Epithelial cell of prostate (primary cell): ENCODE data around the gene CGGBP1.
"Not testable (repeated sequence)": the region's sequence is repeated elsewhere in the genome, so short reads cannot be mapped to it uniquely, and the experiment has no call there.

Source experiments
- DNase-seq: peaks from one replicate; pipeline ENCODE4 v3.0.0-alpha.2; 2011; ENCODE audit warnings: low read depth, low spot score
- H3K27ac ChIP-seq: fragments of 450-650 bp; 2 replicates; pipeline ENCODE4 v1.5.1; 2017; ENCODE audit warnings: mild to moderate bottlenecking

CGGBP1 gene

DNA sequence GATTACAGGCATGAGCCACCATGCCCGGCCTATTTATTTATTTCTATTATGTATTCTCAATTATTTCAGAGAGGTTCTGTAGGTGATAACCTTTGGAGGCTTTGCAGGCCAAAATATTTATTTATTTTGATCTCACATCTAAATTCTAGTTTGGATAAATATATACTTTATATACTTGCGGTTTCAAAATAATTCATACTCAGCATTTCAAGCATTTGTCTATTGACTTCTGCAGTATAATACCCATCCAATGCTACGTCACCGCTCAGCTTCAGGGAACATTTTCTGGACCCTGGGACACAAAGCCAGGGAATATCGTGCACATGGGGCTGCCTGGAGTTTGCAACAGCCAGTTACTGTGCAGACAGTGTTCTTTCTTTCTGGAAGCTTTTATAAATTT, 22.6 kb downstream of the CGGBP1 start:
- no peak overlapping the region for H3K27ac ChIP-seq
- DNase-seq: no peak

DNA sequence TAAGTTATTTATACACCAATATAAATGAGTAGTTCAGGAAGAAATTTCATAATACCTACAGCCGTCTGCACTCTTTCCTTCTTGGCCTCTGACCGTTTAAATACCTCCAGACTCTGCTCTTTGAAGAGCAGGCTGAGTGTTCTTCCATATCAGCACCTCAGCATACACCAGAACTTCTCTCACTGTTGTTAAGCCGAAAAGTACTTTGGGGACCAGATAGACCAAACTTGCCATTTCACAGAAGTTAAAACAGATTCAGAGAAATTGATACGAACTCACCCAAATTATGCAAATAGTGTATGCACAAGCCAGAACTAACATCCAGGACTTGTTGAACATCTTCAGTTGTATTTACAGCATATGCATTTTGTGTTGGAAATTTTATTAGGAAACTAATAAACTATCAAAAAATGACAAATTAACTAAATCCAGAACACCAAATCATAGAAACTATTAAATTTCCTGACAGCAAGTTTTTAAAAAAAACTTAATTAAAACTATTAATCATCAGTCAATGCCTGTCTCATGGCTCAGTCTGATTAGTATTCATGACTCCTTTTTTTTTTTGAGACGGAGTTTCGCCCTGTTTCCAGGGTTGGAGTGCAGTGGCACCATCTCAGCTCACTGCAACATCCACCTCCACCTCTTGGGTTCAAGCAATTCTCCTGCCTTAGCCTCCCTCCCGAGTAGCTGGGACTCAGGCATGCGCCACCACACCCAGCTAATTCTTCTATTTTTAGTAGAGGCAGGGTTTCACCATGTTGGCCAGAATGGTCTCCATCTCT, 24.1 kb downstream of the CGGBP1 start:
- H3K27ac ChIP-seq: no peak overlapping the region
- no peak for DNase-seq

DNA sequence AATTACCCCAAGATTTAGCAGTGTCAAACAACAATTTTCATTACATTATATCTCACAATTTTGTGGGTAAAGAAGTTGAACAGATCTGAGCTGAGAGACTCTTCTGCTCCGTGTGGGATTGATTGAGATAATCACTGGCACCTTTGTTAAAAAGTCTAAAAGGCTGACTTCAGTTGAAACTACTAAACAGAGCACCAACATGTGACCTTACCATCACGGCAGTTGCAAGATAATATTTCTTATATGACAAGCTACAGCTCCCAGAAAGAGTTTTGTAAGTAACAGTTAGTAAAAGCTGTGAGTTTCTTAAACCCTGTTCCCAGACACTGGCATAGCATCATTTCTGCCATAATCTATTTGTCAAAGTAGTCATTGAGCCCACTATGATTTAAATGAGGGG, 25.0 kb downstream of the CGGBP1 start:
- DNase-seq: no peak

DNA sequence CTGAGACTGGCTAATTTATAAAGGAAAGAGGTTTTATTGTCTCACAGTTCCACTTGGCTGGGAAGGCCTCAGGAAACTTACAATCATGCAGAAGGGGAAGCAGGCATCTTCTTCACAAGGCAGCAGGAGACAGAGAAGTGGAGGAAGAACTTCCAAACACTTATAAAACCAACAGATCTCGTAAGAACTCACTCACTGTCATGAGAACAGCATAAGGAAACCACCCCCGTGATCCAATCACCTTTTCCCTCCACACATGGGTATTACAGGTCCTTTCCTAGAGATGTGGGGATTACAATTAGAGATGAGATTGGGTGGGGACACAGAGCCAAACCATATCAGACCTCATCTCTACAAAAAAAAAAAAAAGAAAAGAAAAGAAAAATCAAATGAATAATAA, 25.7 kb downstream of the CGGBP1 start:
- DNase-seq: no peak
- no peak overlapping the region for H3K27ac ChIP-seq

More for the DNA sequence above, 25.0 kb downstream of the CGGBP1 start:
- H3K27ac ChIP-seq: no peak overlapping the region

DNA sequence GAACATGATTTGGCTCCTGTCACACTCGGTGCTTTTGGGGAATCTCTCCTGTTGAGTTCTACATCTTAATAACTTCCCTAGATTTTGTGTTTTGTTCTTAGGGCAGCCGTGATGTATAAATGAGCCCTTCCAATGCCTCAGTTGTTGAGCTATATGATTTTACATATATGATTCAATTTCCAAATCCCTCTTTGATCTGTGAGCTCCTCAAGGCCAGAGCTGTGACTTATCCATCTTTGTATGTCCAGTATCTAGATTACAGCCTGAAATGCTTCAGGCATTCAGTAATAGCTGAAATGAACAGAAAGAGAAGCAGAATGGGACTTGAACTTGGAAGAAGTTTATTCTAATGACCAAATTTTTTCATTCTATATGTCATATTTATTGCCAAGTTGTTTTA, 26.6 kb downstream of the CGGBP1 start:
- no peak overlapping the region for H3K27ac ChIP-seq
- no peak for DNase-seq

DNA sequence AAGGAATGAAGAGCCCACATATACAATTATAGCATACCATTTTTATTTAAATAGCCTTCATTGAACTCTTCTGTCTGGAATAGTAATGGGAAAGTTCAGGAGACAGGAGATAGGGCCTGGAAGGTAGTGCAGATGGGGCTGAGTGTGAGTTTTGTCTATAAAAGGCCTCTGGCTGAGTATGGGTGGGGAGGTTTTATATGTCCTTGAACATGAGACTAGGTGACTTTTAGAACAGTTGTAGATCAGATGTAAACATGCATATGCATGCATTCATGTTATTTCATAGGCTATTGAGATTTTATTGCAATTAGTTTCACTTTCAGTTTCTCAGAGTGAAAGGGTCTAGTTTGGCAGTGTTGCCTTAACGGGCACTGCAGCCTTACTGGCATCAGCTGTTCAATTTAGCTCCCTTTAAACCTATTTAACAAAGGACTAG, 27.1 kb downstream of the CGGBP1 start:
- H3K27ac ChIP-seq: no peak overlapping the region
- DNase-seq: no peak

DNA sequence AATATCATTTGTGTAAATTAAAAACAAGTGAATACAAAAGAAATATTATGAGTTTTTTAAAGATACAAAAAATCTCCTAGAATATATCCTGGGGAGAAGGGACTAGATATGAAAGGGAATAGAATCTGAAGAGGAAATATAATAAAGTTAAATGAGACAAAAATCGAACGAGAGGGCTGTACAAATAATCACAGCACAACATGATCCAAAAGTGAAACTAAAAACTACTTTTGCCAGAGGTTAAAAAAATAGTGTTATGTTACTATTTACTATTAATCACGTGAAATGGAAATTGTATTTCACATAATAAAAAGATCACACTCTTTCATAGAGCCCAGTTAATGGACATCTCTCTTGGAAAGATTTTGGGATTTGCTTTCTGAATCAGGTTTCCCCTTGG, 28.6 kb downstream of the CGGBP1 start:
- H3K27ac ChIP-seq: no peak overlapping the region
- DNase-seq: no peak

DNA sequence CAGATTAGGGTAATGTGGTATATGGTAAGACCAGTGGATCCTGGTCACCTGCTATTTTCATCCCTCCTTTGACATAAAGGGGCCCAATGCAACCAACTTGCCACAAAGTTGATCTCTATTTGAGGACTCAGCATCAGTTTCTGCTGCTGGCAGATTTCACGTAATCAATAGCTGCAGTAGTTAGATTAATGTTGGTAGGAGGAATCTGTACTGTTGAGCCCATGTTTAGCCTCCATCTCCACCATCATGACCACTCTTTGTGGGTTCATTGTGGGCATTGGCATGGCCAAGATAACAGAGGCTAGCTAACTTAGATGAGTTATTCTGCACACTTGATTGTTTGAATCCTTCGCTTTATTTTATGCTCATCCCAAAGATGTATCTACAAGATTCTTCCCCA, 29.9 kb downstream of the CGGBP1 start:
- no peak overlapping the region for H3K27ac ChIP-seq
- DNase-seq: no peak

DNA sequence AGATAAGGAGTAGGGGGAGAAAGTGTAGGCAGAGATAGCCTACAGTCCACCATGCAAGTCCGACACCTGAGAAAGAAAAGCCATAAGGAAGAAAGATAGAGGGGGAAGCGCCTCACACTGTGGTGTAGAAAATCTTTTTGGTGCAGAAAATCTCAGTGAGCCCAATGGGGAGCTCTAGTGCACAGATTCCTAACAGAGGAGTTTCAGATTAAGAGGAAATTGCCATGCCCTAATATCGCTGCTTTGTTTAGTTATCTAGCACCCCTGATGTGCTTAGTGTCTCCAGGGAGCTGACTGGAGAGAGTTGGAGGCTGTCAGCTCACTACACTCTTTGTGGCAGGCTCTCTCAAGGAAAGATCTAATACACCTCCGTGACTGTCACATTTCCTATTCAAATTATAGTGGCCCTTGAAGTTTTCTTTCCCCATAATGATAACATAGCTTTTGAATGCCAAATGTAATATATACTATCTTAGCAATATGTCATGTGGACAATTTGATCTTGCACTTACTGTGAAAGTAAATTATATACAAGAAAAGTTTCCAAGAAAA, 33.7 kb downstream of the CGGBP1 start:
- DNase-seq: no peak
- H3K27ac ChIP-seq: no peak overlapping the region

DNA sequence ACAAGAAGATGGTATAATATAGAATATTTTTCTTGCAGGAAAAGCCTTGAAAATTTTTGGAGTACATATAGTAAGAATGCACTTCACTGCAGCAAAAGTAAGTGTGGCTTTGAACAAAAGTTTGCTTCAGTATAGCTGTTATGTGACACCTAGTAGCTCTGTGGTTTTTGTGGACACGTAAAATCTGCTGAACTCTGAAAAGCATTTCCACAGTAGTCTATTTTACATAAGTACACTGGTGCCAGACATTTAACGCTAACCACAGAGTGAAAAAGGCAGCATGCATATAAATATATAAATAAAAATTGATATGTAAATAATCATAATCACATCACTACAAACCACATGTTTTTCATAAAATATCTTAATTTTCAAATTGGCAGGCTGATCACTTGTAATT, 39.8 kb downstream of the CGGBP1 start:
- H3K27ac ChIP-seq: no peak overlapping the region

DNA sequence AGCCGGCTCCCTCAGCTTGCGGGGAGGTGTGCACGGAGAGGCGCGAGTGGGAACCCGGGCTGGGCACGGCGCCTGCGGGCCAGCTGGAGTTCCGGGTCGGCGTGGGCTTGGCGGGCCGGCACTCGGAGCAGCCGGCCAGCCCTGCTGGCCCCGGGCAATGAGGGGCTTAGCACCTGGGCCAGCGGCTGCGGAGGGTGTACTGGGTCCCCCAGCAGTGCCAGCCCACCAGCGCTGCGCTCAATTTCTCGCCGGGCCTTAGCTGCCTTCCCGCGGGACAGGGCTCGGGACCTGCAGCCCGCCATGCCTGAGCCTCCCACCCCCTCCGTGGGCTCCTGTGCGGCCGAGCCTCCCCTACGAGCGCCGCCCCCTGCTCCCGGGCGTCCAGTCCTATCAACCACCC, 43.1 kb downstream of the CGGBP1 start:
- DNase-seq, H3K27ac ChIP-seq: not testable (repeated sequence)

More for the DNA sequence above, 39.8 kb downstream of the CGGBP1 start:
- DNase-seq: no peak

DNA sequence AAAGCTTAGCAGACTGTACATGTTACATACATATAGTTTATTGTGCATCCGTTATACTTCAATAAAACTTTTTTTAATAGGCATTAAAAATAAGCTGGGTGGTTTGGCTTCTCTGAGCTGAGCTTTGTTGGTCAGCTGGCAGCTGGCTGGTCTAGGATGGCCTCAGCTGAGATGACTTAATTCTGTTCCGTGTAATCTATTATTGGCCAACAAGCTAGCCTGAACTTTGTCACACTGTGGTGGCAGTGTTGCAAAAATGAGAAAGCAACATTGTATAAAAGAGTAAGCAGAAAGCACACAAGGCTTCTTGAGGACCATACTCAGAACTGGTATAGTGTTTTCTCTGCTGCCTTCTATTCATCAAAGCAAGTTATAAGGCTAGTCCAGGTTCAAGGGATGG, 45.2 kb downstream of the CGGBP1 start:
- DNase-seq: no peak

DNA sequence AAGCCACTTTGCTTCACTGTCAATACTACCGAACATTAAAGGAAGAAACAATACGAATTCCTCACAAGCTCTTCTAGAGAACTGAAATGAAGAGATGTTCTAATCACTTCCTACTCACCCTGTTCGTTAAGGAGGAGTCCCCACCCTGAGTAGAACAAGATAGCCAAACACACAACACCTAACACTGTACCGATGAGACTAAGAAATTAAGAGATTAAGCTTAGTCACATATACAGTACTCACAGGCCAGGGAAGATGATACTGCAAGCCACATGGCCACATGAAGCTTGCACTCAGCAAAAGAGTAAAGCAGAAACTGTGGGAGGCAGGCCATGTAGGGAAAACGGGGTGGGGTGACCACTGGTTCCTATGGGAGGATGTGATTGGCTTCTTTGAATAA, 48.0 kb downstream of the CGGBP1 start:
- no peak for DNase-seq
- H3K27ac ChIP-seq: no peak overlapping the region

More for the DNA sequence above, 45.2 kb downstream of the CGGBP1 start:
- H3K27ac ChIP-seq: no peak overlapping the region

DNA sequence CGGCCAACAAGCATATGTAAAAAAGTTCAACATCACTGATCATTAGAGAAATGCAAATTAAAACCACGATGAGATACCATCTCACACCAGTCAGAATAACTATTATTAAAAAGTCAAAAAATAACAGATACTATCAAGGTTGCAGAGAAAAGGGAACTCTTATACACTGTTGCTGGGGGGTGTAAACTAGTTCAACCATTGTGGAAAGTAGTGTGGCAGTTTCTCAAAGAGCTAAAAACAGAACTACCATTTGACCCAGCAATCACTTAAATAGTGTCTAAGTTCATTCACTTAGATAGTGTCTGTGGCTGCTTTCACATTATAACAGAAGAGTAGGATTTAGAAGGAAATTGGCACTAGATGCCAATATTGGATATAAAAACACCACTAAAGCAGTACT, 49.7 kb downstream of the CGGBP1 start:
- no peak overlapping the region for H3K27ac ChIP-seq
- DNase-seq: no peak

DNA sequence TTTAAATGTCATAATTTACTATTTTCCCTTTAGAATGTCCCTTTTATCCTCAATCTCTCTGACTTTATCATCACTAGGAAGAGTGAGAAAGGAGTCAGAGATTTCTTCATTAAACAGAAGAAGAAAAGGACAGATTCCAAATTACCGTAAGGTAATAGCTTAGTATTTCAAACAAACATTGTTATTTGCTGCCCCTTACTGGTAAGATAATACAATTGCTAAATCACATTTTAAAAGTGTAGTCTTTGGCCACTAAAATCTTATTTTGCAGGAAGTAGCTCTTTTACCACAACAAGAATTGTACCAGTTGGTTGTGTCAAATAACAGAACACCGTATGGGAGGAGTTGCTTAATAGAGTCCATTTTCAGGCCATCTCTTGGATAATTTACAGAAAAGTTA, 53.7 kb downstream of the CGGBP1 start:
- H3K27ac ChIP-seq: no peak overlapping the region
- DNase-seq: no peak

DNA sequence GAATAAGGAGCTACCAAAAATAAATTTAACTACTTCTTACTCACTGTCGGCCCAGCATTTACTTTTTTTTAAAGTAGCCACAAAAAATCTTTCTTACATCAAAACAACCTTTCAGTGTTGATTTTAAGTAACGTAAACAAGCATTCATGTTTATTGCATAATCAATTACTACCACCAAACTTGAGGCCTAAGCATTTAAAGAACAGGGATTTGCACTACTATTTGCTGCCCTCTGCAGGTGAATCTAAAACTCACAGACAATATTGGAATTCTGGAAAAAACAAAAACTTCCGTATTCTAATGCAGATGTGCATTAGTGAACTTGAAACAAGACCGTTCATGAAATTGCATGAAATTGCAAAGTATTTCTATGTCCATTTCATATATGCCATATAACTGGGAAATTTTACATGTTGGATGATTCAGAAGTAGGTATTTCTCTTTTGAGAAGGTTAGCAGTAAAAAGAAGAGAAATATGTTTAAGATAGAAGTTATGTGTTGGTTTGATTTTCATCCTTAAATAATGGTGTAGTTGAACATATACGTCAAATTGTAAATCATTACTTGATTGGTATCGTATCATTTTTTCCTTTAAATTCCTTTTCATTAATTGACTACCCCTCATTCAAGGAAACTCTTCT, 55.6 kb downstream of the CGGBP1 start:
- H3K27ac ChIP-seq: no peak overlapping the region
- peak; percentile 5 for DNase-seq

DNA sequence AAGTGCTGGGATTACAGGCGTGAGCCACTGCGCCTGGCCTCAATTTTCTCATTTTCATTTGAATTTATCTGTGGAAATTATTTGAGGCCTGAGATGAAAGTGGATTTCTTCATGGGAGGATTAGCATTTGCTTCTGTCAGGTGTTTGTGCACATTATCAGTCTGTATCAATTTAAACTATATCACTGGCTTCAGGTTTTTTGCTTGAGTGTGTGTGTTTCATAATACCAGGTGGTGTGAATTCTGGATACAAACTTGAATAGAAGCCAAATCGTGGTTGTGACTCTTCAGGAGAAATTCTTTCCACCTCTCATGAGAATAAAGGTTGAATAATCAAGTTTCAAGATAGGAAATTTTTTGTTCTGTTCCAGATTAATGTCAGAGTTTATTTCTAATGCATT, 56.4 kb downstream of the CGGBP1 start:
- H3K27ac ChIP-seq: no peak overlapping the region
- no peak for DNase-seq
